HepG2 (cell line): ENCODE data around the gene SLC25A20. TPM values are rescaled to one million over a fixed set of nuclear protein-coding genes. Genes with fewer than 3 reads are reported as not detected.

ENCODE experiments used
- AKNA ChIP-seq: sonication (generic); formaldehyde crosslinking; IDR thresholded peaks from 2 replicates; pipeline ENCODE4 v1.4.0; 2020; ENCODE audit warnings: missing genetic modification reagents, borderline replicate concordance
- ELF1 ChIP-seq: sonication (generic); formaldehyde crosslinking; IDR thresholded peaks from 2 replicates; pipeline ENCODE4 v1.4.0; 2020; ENCODE audit warnings: missing genetic modification reagents
- FUBP1 ChIP-seq: sonication (generic); formaldehyde crosslinking; IDR thresholded peaks from 2 replicates; pipeline ENCODE4 v1.5.1; 2020; ENCODE audit warnings: missing genetic modification reagents, mild to moderate bottlenecking, borderline replicate concordance
- HDAC1 ChIP-seq: sonication (generic); formaldehyde crosslinking; IDR thresholded peaks from 2 replicates; pipeline ENCODE4 v1.5.1; 2020; ENCODE audit warnings: mild to moderate bottlenecking, missing genetic modification reagents
- HOXA5 ChIP-seq: sonication (generic); formaldehyde crosslinking; IDR thresholded peaks from 2 replicates; pipeline ENCODE4 v1.4.0; 2020; ENCODE audit warnings: missing genetic modification reagents
- IRF1 ChIP-seq: sonication (generic); formaldehyde crosslinking; IDR thresholded peaks from 2 replicates; pipeline ENCODE4 v1.4.0; 2020; ENCODE audit warnings: low read depth, mild to moderate bottlenecking, missing genetic modification reagents
- NPAS2 ChIP-seq: sonication (generic); formaldehyde crosslinking; IDR thresholded peaks from 2 replicates; pipeline ENCODE4 v1.8.0; 2022; ENCODE audit warnings: mild to moderate bottlenecking, missing genetic modification reagents, borderline replicate concordance
- PITX1 ChIP-seq: sonication (generic); formaldehyde crosslinking; IDR thresholded peaks from 2 replicates; pipeline ENCODE4 v1.5.1; 2020; ENCODE audit warnings: mild to moderate bottlenecking, missing genetic modification reagents
- SP4 ChIP-seq: sonication (generic); formaldehyde crosslinking; IDR thresholded peaks from 2 replicates; pipeline ENCODE4 v1.8.1; 2023; ENCODE audit warnings: mild to moderate bottlenecking, missing genetic modification reagents
- TAF1 ChIP-seq: sonication (generic); formaldehyde crosslinking; IDR thresholded peaks from 2 replicates; pipeline ENCODE4 v1.4.0; 2020; ENCODE audit warnings: missing genetic modification reagents
- ZBTB44 ChIP-seq: sonication (generic); formaldehyde crosslinking; IDR thresholded peaks from 2 replicates; pipeline ENCODE4 v1.4.0; 2020; ENCODE audit warnings: missing genetic modification reagents
- ZNF276 ChIP-seq: sonication (generic); formaldehyde crosslinking; IDR thresholded peaks from 2 replicates; pipeline ENCODE4 v1.4.0; 2020; ENCODE audit warnings: mild to moderate bottlenecking, low read depth, missing genetic modification reagents
- ZNF280B ChIP-seq: sonication (generic); formaldehyde crosslinking; IDR thresholded peaks from 2 replicates; pipeline ENCODE4 v1.5.0; 2020; ENCODE audit warnings: missing genetic modification reagents, mild to moderate bottlenecking, borderline replicate concordance
- ZNF33A ChIP-seq: sonication (generic); formaldehyde crosslinking; IDR thresholded peaks from 2 replicates; pipeline ENCODE4 v1.5.1; 2020; ENCODE audit warnings: missing genetic modification reagents, mild to moderate bottlenecking, moderate library complexity, borderline replicate concordance
- ZNF446 ChIP-seq: sonication (generic); formaldehyde crosslinking; IDR thresholded peaks from 2 replicates; pipeline ENCODE4 v1.5.0; 2020; ENCODE audit warnings: mild to moderate bottlenecking, missing genetic modification reagents
- polyA plus RNA-seq, 8 experiments: library from polyadenylated mRNA; depleted of rRNA in 3 of 8; stranded (reverse) in 7 of 8; unstranded in 1 of 8; fragments of >200 nt; fragmentation: Illumina TruSeq in 4 of 8; extraction: Trizol in 4 of 8; gene quantifications; 2 replicates each; pipeline versions ENCODE4 v1.2.1 to v1.2.3, GENCODE V29; 2011 to 2016; ENCODE audit warnings: low read depth in 4 of 8, missing spikeins in 1 of 8, mixed read lengths in 1 of 8; ENCODE audit not compliant: insufficient read depth in 1 of 8
- total RNA-seq, 5 experiments: library from RNA; depleted of rRNA; stranded (reverse); fragments of >200 nt; fragmentation: Illumina TruSeq; extraction: Trizol; gene quantifications; 2 replicates each; pipeline ENCODE4 v1.2.3, GENCODE V29; 2016; ENCODE audit warnings: low read depth in 1 of 5

SLC25A20 gene
- total and polyA plus RNA-seq, 2 of the 13 experiments (the other 11 are each of a cell fraction or from before 2014, with no cell fraction given), result 21.1 to 26.6 TPM

- TF ChIP-seq SP4 (CRISPR knock-in tag) (peak; percentile 16; the same call in 1 of the 2 replicates), ELF1 (CRISPR knock-in tag) (peak; percentile 81), ZNF33A (CRISPR knock-in tag) (no peak), AKNA (0 out of 2 replicates have a peak, but pooled peaks have one; percentile 67), TAF1 (peak; percentile 79), ZBTB44 (CRISPR knock-in tag) (no peak), IRF1 (CRISPR knock-in tag) (no peak), ZNF276 (CRISPR knock-in tag) (no peak), ZNF446 (CRISPR knock-in tag) (peak; percentile 84; the same call in 1 of the 2 replicates), HDAC1 (peak; percentile 68), FUBP1 (no peak), HOXA5 (CRISPR knock-in tag) (peak; percentile 74), NPAS2 (CRISPR knock-in tag) (no peak), PITX1 (CRISPR knock-in tag) (peak; percentile 59), ZNF280B (CRISPR knock-in tag) (no peak)
Observed at GRCh38 chr3:48918388-48919214, 19.9 kb upstream of the SLC25A20 start, which contains the start of gene ARIH2 (continued).
